GM12864 (cell line): Measurements from ENCODE around the gene NTF4.

Source experiments
- DNase-seq: peaks from one replicate; pipeline ENCODE4 v3.0.0-alpha.2; 2011; ENCODE audit warnings: low read depth
- H3K4me3 ChIP-seq: 2 replicates; pipeline ENCODE4 v1.5.1; 2011; ENCODE audit warnings: mild to moderate bottlenecking, low read depth, low read length, control low read depth
- CTCF ChIP-seq: IDR thresholded peaks from 2 replicates; pipeline ENCODE4 v1.5.1; 2011; ENCODE audit warnings: low read depth, mild to moderate bottlenecking, moderate library complexity, low read length, control low read depth, inconsistent platforms; ENCODE audit errors: missing control alignments

NTF4 gene

GRCh38 chr19:49014870-49015255 lies 49.8 kb downstream of the NTF4 start:
- H3K4me3 ChIP-seq = no peak overlapping the region
- no peak for TF ChIP-seq CTCF
- DNase-seq = no peak

GRCh38 chr19:49014123-49014869 lies 50.3 kb downstream of the NTF4 start:
- no peak for TF ChIP-seq CTCF
- no peak overlapping the region for H3K4me3 ChIP-seq
- no peak for DNase-seq

GRCh38 chr19:49011194-49011593 lies 53.4 kb downstream of the NTF4 start:
- no peak for DNase-seq
- H3K4me3 ChIP-seq = no peak overlapping the region
- no peak for TF ChIP-seq CTCF
